GM21390 (cell line): ENCODE data around the gene OGFRL1.

ENCODE experiments used
- ATAC-seq: cut with Tn5 transposase; IDR thresholded peaks from one replicate; pipeline ENCODE4 v1.9.1; 2021; ENCODE audit not compliant: unreplicated experiment

Gene OGFRL1

DNA sequence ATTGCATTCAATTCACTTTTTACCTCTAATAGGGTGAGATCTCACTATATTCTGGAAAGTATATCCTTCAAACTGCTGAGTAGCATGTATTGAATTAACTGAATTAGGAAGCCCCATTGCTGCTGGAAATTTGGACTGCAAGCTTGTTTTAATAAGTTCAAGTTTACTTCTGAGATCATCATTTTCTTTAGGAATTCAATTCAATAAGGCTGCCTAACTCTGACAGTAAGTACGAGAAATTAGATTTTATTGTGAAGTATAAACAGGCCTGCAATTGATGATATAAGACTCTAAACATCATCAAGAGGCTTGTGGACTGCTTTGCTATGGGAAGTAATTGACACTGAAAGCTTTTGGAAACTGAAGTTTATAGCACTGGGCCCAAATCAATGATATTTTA lies 44.4 kb downstream of the OGFRL1 start:
- ATAC-seq, result no peak

DNA sequence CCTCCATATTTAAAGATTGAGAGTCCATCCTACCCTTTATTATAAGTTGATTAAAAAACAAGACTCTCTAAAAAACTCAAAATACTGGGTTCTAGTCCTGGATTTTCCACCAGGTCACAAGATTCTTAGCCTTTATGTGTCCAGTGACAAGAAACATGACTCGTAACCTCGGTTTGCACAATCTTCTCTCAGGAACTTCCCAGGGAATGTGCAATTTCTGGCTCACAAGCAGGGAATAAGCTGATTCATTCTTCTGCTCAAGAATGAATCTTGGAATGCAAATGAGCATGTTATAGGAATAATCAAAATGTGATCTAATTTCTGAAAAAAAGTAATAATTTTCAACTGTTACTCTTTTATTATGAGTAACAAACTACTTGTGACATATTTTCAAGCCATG lies 45.1 kb downstream of the OGFRL1 start:
- no peak for ATAC-seq

DNA sequence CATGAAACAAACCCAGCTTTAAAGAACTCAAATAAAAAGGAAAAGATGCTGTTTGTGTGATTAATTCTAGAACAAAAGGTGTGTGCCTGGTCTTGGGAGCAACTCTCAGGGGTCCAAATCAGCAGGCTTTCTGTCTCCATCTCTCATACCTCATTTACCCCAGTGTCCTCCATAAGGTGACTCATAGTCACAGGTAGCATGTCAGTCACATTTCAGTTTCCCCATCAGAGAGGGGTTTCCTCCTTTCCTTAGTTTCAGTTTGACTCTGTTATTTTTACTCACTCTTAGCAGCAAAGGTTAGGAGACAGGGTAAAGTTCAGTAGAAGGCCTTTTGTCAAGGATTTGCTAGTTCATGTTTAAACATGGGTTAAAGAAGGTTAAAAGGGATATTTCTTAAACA lies 46.2 kb downstream of the OGFRL1 start:
- ATAC-seq, result no peak

DNA sequence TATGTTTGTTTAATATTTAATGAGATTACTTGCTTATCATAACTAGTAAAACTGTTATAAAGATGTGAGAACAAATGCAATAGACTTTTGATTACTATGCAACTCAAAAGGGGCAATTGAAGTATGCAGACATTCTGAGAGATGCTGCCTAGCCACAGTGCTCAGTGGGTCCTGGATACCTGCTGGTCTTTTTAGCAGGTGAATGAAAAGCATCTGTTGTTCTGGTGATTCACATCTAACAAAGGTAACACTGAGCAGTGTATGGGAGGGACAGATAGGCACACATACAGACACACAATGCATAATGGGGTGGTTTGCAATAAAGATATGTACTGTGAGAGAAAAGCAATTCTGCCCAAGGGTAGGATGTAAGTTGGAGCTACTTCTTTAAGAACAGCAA lies 46.9 kb downstream of the OGFRL1 start:
- ATAC-seq, result no peak

DNA sequence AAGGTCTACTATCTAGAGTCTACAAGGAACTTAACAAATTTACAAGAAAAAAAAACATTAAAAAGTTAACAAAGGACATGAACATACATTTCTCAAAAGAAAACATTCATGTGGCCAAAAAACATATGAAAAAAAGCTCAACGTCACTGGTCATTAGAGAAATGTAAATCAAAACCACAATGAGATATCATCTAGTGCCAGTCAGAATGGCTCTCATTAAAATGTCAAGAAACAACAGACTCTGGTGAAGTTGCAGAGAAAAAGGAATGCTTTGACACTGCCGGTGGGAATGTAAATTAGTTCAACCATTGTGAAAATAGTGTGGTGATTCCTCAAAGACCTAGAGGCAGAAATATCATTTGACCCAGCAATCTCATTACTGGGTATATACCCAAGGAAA lies 48.3 kb downstream of the OGFRL1 start:
- ATAC-seq, result no peak

DNA sequence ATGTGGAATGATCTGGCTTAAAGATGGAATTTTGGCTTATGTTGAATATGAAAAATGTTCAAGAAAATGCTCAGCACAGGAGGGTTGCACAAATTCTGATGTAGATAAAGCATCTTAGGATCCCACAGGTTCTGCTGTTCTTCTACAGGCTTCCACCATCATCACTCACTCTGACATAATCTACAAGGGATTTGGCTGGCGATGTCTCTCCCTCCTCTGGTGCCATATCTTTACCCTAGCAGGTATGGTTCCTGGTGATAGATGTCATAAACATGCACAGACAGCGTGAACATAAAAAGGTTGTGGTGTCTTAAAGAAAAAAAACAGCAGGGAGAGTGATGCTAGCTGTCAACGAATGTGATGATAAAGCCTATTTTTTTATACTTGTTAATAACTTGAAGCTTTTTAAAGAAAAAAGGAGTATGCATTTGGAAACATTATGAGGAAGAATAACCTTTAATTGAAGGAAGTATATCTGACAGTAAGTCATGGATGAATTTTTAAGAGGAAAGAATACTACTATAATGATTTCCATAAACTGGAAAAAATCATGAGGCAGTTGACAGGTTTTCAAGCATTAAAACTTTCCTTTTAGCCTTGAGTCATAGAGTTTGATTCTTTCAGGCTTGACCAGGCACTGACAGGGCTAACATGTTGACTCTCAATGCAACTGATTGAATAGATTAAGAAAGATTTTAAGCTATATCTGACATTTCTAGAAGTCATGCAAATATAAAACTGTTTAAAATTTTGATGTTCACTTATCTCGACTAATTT lies 50.1 kb downstream of the OGFRL1 start:
- ATAC-seq, result no peak

DNA sequence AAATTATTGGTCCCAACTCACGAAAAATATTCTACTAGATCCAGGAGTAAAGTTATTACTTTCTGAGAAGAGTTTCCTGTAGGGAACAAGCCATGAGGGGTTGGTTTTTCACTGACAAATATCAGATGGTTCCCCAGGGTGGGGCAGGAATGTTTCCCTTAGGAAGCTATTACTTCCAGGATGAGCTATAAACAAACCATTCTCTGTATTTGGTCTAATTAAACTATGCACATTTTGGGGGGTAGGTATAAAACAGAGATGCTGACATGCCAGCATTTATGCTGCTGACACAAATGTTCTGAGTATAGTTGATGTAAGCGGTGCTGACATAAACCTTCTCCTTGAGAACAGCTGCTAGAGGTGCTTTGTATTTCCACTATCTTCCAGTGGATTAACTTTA lies 54.2 kb downstream of the OGFRL1 start:
- ATAC-seq, result no peak

DNA sequence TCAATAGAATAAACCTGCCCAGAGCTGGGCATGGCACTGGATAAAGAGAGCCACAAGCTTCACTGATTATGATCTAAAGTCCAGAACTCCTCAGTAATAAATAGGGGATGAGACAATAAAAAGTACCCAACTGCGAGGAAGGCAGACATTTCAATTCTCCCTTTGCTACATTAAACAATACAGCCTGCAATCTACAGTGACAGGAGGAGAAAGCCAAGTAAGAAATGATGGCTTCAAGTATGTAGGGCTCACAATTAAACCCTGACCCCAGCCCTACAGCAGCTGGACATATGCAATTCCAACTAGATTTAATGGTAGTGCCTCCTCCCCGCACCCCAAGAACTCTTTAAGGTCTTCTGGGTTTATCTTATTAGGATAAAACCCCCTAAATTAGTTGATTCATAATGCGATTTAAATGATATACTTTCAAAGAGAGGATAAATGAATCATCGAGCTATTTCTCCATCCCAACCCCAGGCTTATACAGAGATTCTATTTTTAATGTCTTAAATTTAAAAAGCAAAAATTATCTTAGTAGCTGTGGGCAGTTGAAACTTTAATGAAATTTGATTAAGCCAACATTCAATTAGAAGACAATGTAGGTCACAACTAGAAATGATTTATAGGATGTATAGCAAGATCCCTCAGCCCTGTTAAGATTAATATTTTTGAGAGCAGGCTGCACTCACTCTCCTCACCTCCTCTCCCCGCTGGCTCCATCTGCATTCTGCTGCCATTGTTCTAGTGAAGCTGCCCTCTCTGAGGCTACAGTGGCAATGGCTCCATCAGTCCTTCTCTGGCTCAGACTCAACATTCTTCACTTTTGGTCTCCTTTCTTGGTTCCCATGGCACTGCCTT lies 57.1 kb downstream of the OGFRL1 start:
- ATAC-seq, result no peak

DNA sequence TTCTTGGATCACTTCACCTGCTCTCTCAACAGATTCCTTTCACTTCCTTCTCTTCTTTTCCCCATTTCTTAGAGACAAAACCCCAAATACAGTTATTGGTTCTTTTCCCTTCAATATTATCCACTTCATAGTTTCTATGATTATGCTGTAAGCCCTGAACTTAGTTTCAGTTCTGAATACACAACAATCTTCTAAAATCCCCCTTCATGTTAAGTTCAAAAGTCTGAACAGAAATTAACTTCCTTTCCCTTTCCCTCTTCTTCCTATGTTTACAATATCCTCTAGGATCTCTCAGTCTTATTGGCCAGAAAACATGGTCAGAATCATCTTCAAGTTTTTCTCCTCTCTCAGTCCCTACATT lies 57.7 kb downstream of the OGFRL1 start:
- ATAC-seq, result no peak

DNA sequence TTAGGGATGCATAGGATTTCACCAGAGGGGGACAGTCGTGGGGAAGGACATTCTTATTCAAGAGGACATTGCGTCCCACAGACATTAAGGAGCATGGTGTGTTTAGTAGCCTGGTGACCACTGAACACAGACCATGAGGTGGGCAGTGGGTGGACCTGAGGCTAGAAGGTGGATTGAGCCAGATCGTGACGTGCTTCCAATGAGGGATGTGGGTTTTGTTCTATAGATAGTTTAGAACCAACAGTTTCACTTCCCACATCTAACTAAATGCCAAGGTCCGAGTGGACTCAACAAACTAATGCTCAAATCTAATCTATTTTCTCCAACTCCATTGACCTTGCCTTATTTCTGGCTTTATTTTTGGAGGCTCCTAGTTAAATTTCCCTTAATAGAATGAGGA lies 58.5 kb downstream of the OGFRL1 start:
- ATAC-seq, result no peak

DNA sequence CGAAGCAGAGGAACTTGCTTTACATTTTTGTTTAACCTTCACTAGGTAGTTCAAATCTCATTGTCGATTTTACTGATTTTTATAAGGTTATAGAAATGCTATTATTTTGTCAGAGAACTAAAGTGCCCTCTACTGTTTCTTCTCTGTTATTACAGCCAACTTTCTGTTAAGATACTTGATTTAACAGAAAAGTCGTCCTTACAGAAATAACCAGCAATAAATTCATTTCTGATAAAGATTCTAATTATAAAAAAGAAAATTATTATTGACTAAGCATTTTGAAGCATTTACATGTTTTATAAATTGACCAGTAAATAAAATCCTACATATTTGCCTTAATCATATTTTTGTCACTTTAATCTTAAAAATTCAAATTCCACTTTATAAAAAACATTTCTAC lies 60.8 kb downstream of the OGFRL1 start:
- ATAC-seq, result no peak

DNA sequence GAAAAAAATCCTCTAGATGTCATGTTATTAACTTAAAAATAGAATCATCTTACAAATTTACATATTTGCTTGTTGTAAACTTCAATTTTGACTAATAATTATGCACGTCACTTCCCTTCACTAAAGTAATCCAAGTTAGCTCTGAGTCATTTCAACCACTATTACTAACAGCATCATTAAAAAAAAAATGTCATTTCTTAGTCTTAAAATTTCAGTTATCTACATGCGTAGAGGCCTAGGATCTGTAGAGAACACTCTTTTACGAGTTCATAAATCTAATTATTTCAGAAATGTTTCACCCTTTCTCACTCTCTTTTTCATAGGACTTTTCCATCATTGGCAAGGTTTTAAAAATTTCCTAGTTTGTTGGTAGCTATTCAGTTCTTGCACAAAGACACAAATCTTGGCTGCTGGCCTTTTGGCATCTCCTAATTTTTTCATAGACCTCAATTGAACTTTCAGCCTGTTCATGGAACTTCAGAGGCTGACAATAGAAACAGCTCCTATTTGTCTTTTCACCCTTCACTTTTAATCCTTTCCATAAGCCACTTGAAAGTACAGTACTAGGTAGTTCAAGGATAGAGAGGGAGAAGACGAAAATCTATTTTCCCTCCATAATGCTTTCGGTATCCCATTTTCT lies 61.5 kb downstream of the OGFRL1 start:
- ATAC-seq, result no peak

DNA sequence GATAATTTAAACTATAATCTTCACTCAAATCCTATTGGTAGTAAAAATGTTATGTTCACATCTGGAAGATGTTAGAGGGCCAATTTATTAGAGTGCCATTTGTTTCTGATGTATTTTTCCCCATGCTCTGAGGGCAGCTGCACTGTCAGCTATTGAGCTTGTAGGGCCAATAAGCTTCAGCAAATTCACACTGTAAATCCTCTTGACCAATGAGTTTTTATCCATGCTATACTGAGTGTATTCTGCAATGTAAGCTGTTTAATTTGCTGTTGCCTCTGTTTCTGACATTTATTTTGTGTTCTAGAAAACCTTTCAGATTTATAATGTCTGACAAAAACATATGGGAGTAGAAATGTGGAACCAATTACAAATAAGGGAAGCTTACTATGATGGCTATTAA lies 62.6 kb downstream of the OGFRL1 start:
- no peak for ATAC-seq
